22Rv1 (cell line): ENCODE results near the gene MOAP1.
"Not testable (repeated sequence)": the region's sequence is repeated elsewhere in the genome, so short reads cannot be mapped to it uniquely, and the experiment has no call there.

Source experiments
- H3K27ac ChIP-seq: fragments of 450-650 bp; 2 replicates; pipeline ENCODE4 v1.5.1; 2017
- ZFX ChIP-seq: fragments of 450-650 bp; IDR thresholded peaks from 2 replicates; pipeline ENCODE4 v1.6.1; 2017; ENCODE audit warnings: antibody characterized with exemption, borderline replicate concordance
- TF ChIP-seq, protein P1 (sequence below): fragments of 450-650 bp; IDR thresholded peaks from 2 replicates; pipeline ENCODE4 v1.5.1; 2017; ENCODE audit warnings: mild to moderate bottlenecking

MOAP1 gene

DNA sequence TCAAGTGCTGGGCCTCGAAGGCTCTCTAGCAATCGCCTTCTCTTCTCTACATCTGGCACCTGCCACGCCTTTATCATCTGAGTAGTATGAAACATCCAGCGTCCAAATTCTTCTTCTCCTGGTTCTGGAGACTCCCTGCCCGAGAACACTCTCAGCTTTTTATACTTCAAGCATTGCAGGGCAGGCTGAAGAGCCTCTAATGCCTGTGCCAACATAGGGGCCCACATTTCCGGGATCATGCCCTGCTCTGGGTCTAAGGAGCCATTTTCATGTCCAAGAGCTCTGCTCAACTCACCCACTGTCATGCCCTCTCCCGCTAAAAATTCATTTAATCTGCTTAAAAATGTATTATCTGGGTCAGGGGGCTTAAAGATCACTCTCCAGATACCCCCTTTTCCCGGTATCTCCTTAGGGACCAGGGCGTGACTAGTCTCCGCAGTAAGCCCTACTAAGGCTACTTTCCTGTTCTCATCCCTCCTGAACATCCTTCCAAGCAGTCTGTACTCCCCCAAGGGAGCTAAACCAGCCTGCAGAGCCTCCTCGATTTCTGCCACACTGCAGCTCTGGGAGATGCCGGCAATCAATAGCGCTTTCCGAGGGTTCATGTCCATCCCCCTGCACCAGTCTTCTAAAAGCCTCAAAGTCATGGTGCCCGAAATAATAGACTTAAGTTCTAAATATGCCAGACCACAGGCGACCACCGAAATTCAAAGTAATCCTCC is 940 bp downstream of the MOAP1 start:
- TF ChIP-seq ZFX, result no peak
- TF ChIP-seq, protein P1, sequence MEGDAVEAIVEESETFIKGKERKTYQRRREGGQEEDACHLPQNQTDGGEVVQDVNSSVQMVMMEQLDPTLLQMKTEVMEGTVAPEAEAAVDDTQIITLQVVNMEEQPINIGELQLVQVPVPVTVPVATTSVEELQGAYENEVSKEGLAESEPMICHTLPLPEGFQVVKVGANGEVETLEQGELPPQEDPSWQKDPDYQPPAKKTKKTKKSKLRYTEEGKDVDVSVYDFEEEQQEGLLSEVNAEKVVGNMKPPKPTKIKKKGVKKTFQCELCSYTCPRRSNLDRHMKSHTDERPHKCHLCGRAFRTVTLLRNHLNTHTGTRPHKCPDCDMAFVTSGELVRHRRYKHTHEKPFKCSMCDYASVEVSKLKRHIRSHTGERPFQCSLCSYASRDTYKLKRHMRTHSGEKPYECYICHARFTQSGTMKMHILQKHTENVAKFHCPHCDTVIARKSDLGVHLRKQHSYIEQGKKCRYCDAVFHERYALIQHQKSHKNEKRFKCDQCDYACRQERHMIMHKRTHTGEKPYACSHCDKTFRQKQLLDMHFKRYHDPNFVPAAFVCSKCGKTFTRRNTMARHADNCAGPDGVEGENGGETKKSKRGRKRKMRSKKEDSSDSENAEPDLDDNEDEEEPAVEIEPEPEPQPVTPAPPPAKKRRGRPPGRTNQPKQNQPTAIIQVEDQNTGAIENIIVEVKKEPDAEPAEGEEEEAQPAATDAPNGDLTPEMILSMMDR, result no peak
- H3K27ac ChIP-seq, result peak overlapping the region; percentile 97

DNA sequence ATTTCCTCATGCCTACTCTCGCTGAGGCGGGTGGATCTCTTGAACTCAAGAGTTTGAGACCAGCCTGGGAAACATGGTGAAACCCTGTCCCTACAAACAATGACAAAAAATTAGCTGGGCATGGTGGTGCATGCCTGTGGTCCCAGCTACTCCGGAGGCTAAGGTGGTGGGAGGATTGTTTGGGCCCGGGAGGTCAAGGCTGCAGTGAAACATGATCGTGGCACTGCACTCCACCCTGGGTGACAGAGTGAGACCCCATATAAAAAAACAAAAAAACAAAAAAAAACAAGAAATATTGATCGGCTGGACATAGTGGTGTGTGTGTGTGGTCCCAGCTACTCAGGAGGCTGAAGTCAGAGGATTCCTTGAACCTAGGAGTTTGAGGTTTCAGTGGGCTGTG is 9.2 kb downstream of the MOAP1 start:
- no peak for TF ChIP-seq ZFX
- TF ChIP-seq, protein P1, result no peak
- H3K27ac ChIP-seq, result no peak overlapping the region

DNA sequence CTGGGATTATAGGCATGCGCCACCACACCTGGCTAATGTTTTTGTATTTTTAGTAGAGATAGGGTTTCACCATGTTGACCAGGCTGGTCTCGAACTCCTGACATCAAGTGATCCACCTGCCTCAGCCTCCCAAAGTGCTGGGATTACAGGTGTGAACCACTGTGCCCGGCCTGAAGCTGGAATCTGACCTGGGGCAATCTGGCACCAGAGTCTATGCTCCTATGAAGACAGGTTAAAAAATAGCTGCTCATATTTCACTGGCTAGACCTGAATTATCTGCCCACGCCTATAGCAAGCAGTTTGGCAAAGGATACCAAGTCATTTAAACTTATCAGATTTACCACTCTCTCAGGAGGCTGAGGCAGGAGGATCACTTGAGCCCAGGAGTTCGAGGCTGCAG is 10.0 kb downstream of the MOAP1 start:
- H3K27ac ChIP-seq, result not testable (repeated sequence)

DNA sequence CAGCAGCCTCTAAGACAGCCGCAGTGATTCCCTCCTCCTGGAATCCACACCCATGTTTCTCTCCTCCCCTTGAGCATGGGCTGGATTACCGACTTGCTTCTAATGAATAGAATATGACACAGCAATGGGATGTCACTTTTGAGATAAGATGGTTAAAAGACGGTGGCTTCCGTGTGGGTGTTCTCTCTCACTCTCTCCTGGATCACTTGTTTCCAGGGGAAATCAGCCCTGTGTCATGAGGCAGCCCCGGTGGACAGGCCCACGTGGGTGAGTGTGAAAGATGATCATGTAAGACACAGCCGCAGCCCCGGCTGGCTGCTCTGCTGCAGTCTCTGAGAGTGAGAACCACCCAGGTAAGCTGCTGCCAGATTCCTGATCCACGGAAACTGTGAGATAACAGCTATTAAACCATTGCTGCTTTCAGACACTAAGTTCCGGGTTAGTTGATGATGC is 10.7 kb downstream of the MOAP1 start:
- H3K27ac ChIP-seq, result no peak overlapping the region; the same call in 1 of the 2 replicates

DNA sequence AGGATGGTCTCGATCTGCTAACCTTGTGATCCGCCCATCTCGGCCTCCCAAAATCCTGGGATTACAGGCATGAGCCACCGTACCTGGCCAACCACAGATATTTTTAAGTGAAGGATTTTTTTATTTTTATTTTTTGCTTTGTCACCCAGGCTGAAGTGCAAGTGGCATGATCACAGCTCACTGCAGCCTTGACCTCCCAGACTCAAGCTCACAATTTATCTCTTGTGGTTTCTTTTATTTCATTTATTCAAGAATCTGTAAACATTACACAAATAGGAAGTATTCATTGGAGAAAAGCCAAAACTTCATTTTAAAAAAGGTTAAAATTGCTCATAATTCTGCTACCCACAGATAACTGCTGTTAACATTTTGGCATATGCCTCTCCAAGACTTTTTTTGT is 13.3 kb downstream of the MOAP1 start:
- H3K27ac ChIP-seq, result no peak overlapping the region
- TF ChIP-seq, protein P1, result no peak
- TF ChIP-seq ZFX, result no peak

More for the DNA sequence above, 10.7 kb downstream of the MOAP1 start:
- TF ChIP-seq, protein P1, result no peak
- no peak for TF ChIP-seq ZFX

DNA sequence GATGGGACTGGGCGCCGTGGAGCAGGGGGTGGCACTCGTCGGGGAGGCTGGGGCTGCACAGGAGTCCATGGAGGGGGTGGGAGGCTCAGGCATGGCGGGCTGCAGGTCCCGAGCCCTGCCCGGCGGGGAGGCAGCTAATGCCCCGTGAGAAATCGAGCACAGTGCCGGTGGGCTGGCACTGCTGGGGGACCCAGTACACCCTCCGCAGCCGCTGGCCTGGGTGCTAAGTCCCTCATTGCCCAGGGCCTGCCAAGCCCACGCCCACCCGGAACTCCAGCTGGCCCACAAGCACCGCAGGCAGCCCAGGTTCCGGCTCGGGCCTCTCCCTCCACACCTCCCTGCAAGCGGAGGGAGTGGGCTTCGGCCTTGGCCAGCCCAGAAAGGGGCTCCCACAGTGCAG is 14.6 kb downstream of the MOAP1 start:
- not testable (repeated sequence) for H3K27ac ChIP-seq

DNA sequence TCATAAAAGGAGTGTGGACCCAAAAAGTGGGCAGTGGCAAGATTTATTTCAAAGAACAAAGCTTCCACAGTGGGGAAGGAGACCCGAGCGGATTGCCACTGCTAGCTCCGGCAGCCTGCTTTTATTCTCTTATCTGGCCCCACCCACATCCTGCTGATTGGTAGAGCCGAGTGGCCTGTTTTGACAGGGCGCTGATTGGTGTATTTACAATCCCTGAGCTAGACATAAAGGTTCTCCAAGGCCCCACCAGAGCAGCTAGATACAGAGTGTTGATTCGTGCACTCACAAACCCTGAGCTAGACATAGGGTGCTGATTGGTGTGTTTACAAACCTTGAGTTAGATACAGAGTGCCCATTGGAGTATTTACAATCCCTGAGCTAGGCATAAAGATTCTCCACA is 15.1 kb downstream of the MOAP1 start:
- H3K27ac ChIP-seq, result not testable (repeated sequence)

DNA sequence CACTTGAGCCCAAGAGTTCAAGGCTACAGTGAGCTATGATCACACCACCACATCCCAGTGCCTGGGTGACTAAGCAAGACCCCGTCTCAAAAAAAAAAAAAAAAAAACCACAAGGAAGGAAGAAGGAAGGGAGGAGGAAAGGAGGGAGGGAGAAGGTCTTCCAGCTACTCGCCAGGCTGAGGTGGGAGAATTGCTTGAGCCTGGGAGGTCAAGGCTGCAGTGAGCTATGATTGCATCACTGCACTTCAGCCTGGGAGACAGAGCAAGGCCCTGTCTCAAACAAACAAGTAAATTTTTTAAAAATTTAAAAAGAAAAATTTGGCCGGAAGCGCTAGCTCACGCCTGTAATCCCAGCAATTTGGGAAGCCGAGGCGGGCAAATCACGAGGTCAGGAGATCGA is 16.1 kb downstream of the MOAP1 start:
- H3K27ac ChIP-seq, result not testable (repeated sequence)

DNA sequence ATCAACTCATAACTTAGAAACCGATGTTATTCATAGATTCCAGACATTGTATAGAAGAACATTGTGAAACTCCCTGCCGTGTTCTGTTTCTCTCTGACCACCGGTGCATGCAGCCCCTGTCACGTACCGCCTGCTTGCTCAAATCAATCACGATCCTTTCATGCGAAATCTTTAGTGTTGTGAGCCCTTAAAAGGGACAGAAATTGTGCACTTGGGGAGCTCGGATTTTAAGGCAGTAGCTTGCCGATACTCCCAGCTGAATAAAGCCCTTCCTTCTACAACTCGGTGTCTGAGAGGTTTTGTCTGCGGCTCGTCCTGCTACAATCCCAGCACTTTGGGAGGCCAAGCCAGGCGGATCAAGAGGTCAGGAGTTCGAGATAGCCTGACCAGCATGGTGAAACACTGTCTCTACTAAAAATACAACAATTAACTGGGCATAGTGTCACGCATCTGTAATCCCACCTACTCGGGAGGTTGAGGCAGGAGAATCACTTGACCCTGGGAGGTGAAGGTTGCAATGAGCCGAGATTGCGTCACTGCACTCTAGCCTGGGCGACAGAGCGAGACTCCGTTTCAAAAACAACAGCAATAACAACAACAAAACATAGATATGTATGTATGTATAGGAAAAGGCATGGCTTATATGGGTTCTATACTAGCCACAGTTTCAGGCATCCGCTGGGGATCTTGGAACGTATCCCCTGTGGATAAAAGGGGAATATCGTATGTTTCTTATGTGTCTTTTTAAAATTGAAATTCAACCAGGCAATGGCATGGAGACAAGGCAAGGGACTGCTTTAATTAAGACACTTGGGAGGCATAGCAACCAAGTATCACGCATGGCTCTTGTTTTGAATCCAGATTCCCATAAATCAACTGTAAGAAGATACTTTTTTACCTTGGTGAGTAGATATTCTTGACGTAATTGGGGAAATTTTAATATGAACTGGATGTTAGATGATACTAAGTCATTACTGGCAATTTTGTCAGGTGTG is 19.1 kb downstream of the MOAP1 start:
- not testable (repeated sequence) for H3K27ac ChIP-seq

DNA sequence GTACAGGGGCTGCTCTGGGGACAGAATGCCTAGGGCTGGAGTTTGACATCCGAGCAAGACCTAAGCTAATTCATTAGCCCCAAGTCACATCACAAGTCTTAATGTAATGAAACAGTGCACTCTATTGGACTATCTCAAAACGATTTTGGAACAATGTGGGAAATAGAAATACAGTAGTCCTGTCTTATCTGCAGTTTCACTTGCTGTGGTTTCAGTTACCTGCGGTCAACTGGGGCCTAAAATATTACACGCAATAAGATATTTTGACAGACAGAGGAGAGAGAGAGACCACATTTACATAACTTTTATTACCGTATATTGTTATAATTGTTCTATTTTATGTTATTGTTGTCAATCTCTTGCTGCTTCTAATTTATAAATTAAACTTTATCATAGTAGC is 21.1 kb downstream of the MOAP1 start:
- H3K27ac ChIP-seq, result no peak overlapping the region

More for the DNA sequence above, 21.1 kb downstream of the MOAP1 start:
- TF ChIP-seq, protein P1, result no peak
- no peak for TF ChIP-seq ZFX
